CD14-positive monocyte (primary cell): Measurements from ENCODE around the gene NTNG1. TPM values are rescaled to one million over a fixed set of nuclear protein-coding genes. Genes with fewer than 3 reads are reported as not detected.

Experiments
- DNase-seq, 3 donors: peaks; one replicate each; pipeline ENCODE4 v3.0.0-alpha.2; 2011 to 2022
- H2AFZ ChIP-seq: 2 replicates; pipeline ENCODE4 v1.6.0; 2012; ENCODE audit warnings: mild to moderate bottlenecking, low read depth, low read length, inconsistent platforms; ENCODE audit not compliant: insufficient read depth, poor library complexity, severe bottlenecking
- H3K27ac ChIP-seq, 2 donors: 1 replicate in 1 of 2; 2 replicates in 1 of 2; pipeline ENCODE4 v1.5.1; 2012 to 2013; ENCODE audit warnings: low read length in 2 of 2, control low read depth in 1 of 2, inconsistent platforms in 1 of 2, low read depth in 1 of 2, mild to moderate bottlenecking in 1 of 2
- H3K27me3 ChIP-seq, 2 donors: one replicate each; pipeline versions ENCODE4 v1.6.0 to v1.6.1; 2011 to 2013; ENCODE audit warnings: low read length in 2 of 2; ENCODE audit not compliant: control insufficient read depth in 2 of 2, insufficient read depth in 2 of 2
- H3K36me3 ChIP-seq, 2 donors: replicated peaks in 1 of 2; 1 replicate in 1 of 2; 2 replicates in 1 of 2; pipeline versions ENCODE4 v1.5.1 to v1.6.1; 2012 to 2013; ENCODE audit warnings: low read length in 2 of 2, control low read depth in 1 of 2, inconsistent platforms in 1 of 2, mild to moderate bottlenecking in 1 of 2; ENCODE audit not compliant: insufficient read depth in 2 of 2, control insufficient read depth in 1 of 2
- H3K4me1 ChIP-seq, 2 donors: 1 replicate in 1 of 2; 2 replicates in 1 of 2; pipeline versions ENCODE4 v1.5.1 to v1.6.1; 2012 to 2013; ENCODE audit warnings: low read length in 2 of 2, control low read depth in 1 of 2, inconsistent platforms in 1 of 2, mild to moderate bottlenecking in 1 of 2, moderate library complexity in 1 of 2; ENCODE audit not compliant: insufficient read depth in 2 of 2, control insufficient read depth in 1 of 2
- H3K4me2 ChIP-seq: replicated peaks from 2 replicates; pipeline ENCODE3; 2012; ENCODE audit warnings: low read length, moderate library complexity, mild to moderate bottlenecking; ENCODE audit not compliant: poor library complexity, severe bottlenecking; ENCODE audit errors: extremely low read depth
- H3K4me3 ChIP-seq, 3 experiments: fragments of 200-600 bp in 1 of 3; sonication (generic) in 1 of 3; replicated peaks in 1 of 3; 1 replicate in 2 of 3; 2 replicates in 1 of 3; pipeline ENCODE4 v1.5.1; 2011 to 2013; ENCODE audit warnings: low read length in 3 of 3, mild to moderate bottlenecking in 3 of 3, control low read depth in 2 of 3, low read depth in 2 of 3, inconsistent platforms in 1 of 3, moderate library complexity in 1 of 3
- H3K79me2 ChIP-seq: 2 replicates; pipeline ENCODE4 v1.6.0; 2012; ENCODE audit warnings: mild to moderate bottlenecking, control low read depth, inconsistent platforms, low read length, moderate library complexity; ENCODE audit not compliant: insufficient read depth
- H3K9ac ChIP-seq: 2 replicates; pipeline ENCODE4 v1.6.0; 2017; ENCODE audit warnings: low read length, mild to moderate bottlenecking; ENCODE audit not compliant: insufficient read depth, poor library complexity, severe bottlenecking
- H3K9me3 ChIP-seq, 2 donors: replicated peaks in 1 of 2; 1 replicate in 1 of 2; 2 replicates in 1 of 2; pipeline versions ENCODE4 v1.5.1 to v1.6.1; 2012 to 2013; ENCODE audit warnings: low read length in 2 of 2, control low read depth in 1 of 2; ENCODE audit not compliant: control insufficient read depth in 1 of 2, insufficient read depth in 1 of 2
- H4K20me1 ChIP-seq: 2 replicates; pipeline ENCODE4 v1.6.0; 2012; ENCODE audit warnings: mild to moderate bottlenecking, low read length, control low read depth, moderate library complexity; ENCODE audit not compliant: insufficient read depth
- H3K27ac Mint-ChIP-seq, 7 donors: one replicate each; pipeline ENCODE4 v1.8.0; 2020; ENCODE audit warnings: mild to moderate bottlenecking in 7 of 7, mixed read lengths in 7 of 7, moderate library complexity in 6 of 7, inconsistent platforms in 2 of 7
- H3K27me3 Mint-ChIP-seq, 3 donors: one replicate each; pipeline ENCODE4 v1.8.0; 2021 to 2022; ENCODE audit warnings: low read depth in 3 of 3, mild to moderate bottlenecking in 3 of 3, mixed read lengths in 3 of 3, moderate library complexity in 3 of 3, inconsistent platforms in 1 of 3
- H3K36me3 Mint-ChIP-seq, 2 donors: one replicate each; pipeline ENCODE4 v1.8.0; 2020; ENCODE audit warnings: mixed read lengths in 2 of 2, inconsistent platforms in 1 of 2, mild to moderate bottlenecking in 1 of 2
- H3K4me1 Mint-ChIP-seq: one replicate; pipeline ENCODE4 v1.8.0; 2020; ENCODE audit warnings: mild to moderate bottlenecking, mixed read lengths
- H3K4me3 Mint-ChIP-seq, 2 donors: one replicate each; pipeline ENCODE4 v1.8.0; 2020; ENCODE audit warnings: mild to moderate bottlenecking in 2 of 2, mixed read lengths in 2 of 2, moderate library complexity in 1 of 2
- H3K9me3 Mint-ChIP-seq, 7 donors: one replicate each; pipeline ENCODE4 v1.8.0; 2020 to 2022; ENCODE audit warnings: mixed read lengths in 7 of 7, mild to moderate bottlenecking in 6 of 7, moderate library complexity in 6 of 7, inconsistent platforms in 2 of 7
- WGBS: methylation state at CpG from one replicate; pipeline ENCODE4 v1.1.5; 2013; ENCODE audit warnings: missing lambda C conversion rate; ENCODE audit not compliant: insufficient coverage; 5-methylcytosine and 5-hydroxymethylcytosine counted together
- intact Hi-C, 2 donors: fragments of 100-400 bp; cut with micrococcal nuclease; formaldehyde crosslinking; loops; one replicate each; pipeline versions ENCODE4 v1.15.0 to v1.15.1; 2023
- polyA plus RNA-seq, 3 donors: library from polyadenylated mRNA; depleted of rRNA in 1 of 3; unstranded in 2 of 3; stranded (reverse) in 1 of 3; fragments of 300-500 nt in 2 of 3; fragments of >200 nt in 1 of 3; fragmentation: Illumina TruSeq in 2 of 3; gene quantifications; 1 replicate in 2 of 3; 2 replicates in 1 of 3; pipeline ENCODE4 v1.2.3, GENCODE V29; 2012 to 2021
- TF ChIP-seq, protein P1 (sequence below): fragments of 200-600 bp; IDR thresholded peaks from one replicate; pipeline ENCODE4 v1.8.0; 2022; ENCODE audit warnings: antibody characterized with exemption, mild to moderate bottlenecking

The NTNG1 gene
- polyA plus RNA-seq, 3 donors: not detected

DNA sequence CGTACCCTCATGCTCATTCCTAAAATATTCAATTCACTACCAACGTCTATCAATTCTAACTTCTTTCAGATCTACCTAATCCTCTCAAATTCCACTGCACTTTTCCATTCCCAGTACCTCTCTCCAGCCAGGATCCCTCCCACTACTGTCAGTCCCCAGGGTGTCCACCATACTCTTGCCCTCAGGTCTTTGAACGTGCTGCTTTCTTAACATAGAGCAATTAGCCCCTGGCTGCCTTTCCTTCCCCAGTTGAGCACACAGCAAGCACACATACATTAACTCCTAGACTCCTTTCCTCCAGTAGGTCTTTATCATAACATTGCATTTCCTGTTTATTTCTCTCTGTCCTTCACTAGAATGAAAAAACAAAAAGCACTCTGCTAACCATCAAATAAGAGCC is 126.7 kb downstream of the NTNG1 start:
- no peaks in the 10 kb centered on the region for H3K4me1 Mint-ChIP-seq
- Histone ChIP-seq H3K27ac (no peak overlapping the region), H2AFZ (no peak overlapping the region), H3K9me3 (no peaks in the 10 kb centered on the region), H4K20me1 (no peaks in the 10 kb centered on the region), H3K36me3 (no peaks in the 10 kb centered on the region), H3K79me2 (no peaks in the 10 kb centered on the region), H3K4me1 (no peaks in the 10 kb centered on the region), H3K9ac (no peak overlapping the region), H3K4me2 (no peak overlapping the region), H3K27me3 (no peaks in the 10 kb centered on the region), H3K4me3 (no peak overlapping the region)
- TF ChIP-seq, protein P1, sequence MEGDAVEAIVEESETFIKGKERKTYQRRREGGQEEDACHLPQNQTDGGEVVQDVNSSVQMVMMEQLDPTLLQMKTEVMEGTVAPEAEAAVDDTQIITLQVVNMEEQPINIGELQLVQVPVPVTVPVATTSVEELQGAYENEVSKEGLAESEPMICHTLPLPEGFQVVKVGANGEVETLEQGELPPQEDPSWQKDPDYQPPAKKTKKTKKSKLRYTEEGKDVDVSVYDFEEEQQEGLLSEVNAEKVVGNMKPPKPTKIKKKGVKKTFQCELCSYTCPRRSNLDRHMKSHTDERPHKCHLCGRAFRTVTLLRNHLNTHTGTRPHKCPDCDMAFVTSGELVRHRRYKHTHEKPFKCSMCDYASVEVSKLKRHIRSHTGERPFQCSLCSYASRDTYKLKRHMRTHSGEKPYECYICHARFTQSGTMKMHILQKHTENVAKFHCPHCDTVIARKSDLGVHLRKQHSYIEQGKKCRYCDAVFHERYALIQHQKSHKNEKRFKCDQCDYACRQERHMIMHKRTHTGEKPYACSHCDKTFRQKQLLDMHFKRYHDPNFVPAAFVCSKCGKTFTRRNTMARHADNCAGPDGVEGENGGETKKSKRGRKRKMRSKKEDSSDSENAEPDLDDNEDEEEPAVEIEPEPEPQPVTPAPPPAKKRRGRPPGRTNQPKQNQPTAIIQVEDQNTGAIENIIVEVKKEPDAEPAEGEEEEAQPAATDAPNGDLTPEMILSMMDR: no peak
- H3K27me3 Mint-ChIP-seq: no peaks in the 10 kb centered on the region
- no peak overlapping the region for H3K27ac Mint-ChIP-seq
- intact Hi-C loops: no loop called here
- WGBS: 85% methylated on average over 2 of the region's 3 CpGs
- no peak overlapping the region for H3K4me3 Mint-ChIP-seq
- H3K9me3 Mint-ChIP-seq: peaks cover 0 to 2% (median 0%) of the 10 kb centered on the region in 7 donors
- DNase-seq: no peak
- no peaks in the 10 kb centered on the region for H3K36me3 Mint-ChIP-seq

DNA sequence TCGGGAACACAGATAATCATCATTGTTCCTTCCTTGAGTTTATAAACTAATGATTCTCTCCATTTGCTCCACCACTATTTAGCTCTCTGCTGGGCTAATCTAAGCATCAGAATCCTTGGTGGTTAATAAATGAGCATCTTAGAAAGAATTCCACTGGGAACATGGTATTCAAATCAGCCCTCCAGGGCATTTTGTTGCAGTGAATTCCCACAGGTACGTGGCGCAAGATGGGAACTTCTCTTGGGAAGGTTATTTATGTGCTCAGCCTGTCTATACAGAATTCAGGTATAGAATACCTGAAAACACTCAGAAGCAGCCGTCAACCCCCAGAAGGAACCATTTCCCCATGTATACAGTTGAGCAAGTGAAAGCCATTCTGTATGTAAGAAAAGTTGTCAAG is 131.5 kb downstream of the NTNG1 start:
- H3K4me3 Mint-ChIP-seq: no peak overlapping the region
- DNase-seq: no peak

More for the DNA sequence above, 131.5 kb downstream of the NTNG1 start:
- H3K4me2 ChIP-seq: no peak overlapping the region
- no peak overlapping the region for H3K9ac ChIP-seq
- no CpG with 5 or more reads among the region's 4 CpGs for WGBS
- H3K27ac ChIP-seq: no peak overlapping the region
- H3K79me2 ChIP-seq: no peaks in the 10 kb centered on the region
- Mint-ChIP-seq H3K27ac (no peak overlapping the region), H3K27me3 (no peaks in the 10 kb centered on the region), H3K9me3 (no peaks in the 10 kb centered on the region), H3K36me3 (no peaks in the 10 kb centered on the region), H3K4me1 (no peaks in the 10 kb centered on the region)
- TF ChIP-seq, protein P1: no peak
- no peaks in the 10 kb centered on the region for H4K20me1 ChIP-seq
- no peaks in the 10 kb centered on the region for H3K27me3 ChIP-seq
- intact Hi-C loops: no loop called here
- H2AFZ ChIP-seq: no peak overlapping the region
- no peaks in the 10 kb centered on the region for H3K4me1 ChIP-seq
- no peaks in the 10 kb centered on the region for H3K9me3 ChIP-seq
- no peak overlapping the region for H3K4me3 ChIP-seq
- H3K36me3 ChIP-seq: no peaks in the 10 kb centered on the region
